ENCODE data around the gene SMARCE1.

GRCh38 chr17:40580140-40580539, 67.5 kb downstream of the SMARCE1 start:
- TF ChIP-seq POLR2AphosphoS5 (IDR thresholded peaks at IDR 0.05; ENCODE audit: low read depth, low read length) (no peak), SPI1 (IDR thresholded peaks at IDR 0.05; ENCODE audit: low read depth, low read length) (no peak)

Measured in GM12891 (cell line).